GM20431 (cell line): ENCODE data around the gene C5orf34.
"Not testable (repeated sequence)": the region's sequence is repeated elsewhere in the genome, so short reads cannot be mapped to it uniquely, and the experiment has no call there.

ENCODE experiments used
- in situ Hi-C: fragments of 300-500 bp; cut with MseI, MboI; formaldehyde crosslinking; loops from one replicate; pipeline ENCODE4 v1.15.0; 2020; ENCODE audit warnings: low sequenced_read_pairs; ENCODE audit not compliant: unreplicated experiment

Gene C5orf34

GRCh38 chr5:43514816-43515677 is at the start of gene C5orf34:
C5orf34 (minus strand) TSS chr5:43515148; CDS start chr5:43509339, 5,809 bp downstream.
- in situ Hi-C loops: no loop called here

DNA sequence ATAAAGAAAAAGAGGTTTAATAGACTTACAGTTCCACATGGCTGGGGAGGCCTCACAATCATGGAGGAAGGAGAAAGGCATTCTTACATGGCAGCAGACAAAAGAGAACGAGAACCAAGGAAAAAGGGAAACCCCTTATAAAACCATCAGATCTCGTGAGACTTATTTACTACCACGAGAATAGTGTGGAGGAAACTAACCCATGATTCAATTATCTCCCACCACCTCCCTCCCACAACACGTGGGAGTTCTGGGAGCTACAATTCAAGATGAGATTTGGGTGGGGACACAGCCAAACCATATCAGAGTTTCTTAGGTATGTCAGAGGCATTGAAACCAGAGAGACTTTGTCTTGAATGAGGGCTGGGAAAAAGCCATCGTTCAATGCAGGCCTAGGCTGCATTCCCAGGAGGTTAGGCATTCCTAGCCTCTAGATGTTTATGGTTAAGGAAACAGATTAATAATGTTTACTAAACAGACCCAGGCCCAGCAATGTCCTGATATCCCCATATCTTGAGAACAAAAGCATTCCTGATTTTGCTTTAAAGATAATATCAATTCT is 49.4 kb upstream of the C5orf34 start:
- in situ Hi-C loops: no loop called here

GRCh38 chr5:43563321-43563720 is 48.4 kb upstream of the C5orf34 start:
- in situ Hi-C loops: no loop called here

DNA sequence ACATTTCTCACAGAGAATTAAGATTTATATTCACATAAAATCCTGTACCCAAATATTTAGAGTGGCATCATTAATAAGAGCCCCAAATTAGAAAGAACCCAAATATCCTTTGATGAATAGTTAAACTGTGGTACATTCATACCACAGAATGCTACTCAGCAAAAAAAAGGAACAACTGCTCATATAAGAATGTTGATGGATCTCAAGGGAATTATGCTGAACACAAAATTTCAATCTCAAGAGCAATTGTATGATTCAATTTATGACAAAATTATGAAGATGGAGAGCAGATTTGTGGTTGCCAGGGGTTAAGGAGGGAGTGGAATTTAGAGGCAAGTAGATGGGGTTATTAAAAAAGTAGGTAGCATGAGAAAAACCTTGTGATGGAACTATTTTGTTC is 46.4 kb upstream of the C5orf34 start:
- in situ Hi-C loops: no loop called here

- in situ Hi-C loops: no loop called here
These were observed 45.2 kb upstream of the C5orf34 start for GRCh38 chr5:43560128-43560527.

- in situ Hi-C loops: no loop called here
These were observed 42.1 kb upstream of the C5orf34 start, which contains the start of gene PAIP1 for GRCh38 chr5:43556857-43557542. PAIP1 (minus strand) TSS chr5:43557077; CDS start chr5:43556846, 231 bp downstream.

DNA sequence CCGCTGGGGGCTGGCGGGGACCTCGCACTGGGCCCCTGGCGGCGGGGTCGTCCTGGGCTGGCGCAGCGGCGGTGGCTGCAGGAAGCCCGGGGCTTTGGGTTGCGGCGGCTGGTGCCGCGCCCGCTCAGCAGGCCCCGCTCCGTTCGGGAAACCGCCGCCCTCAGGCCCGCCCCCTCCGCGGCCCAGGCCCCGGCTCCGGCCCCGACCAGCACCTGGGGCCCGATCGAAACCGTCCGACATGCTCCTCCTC is 41.6 kb upstream of the C5orf34 start:
- in situ Hi-C loops: not testable (repeated sequence)

- in situ Hi-C loops: no loop called here
These were observed 41.1 kb upstream of the C5orf34 start for GRCh38 chr5:43555895-43556606.

GRCh38 chr5:43554497-43554896 is 39.5 kb upstream of the C5orf34 start:
- in situ Hi-C loops: no loop called here

DNA sequence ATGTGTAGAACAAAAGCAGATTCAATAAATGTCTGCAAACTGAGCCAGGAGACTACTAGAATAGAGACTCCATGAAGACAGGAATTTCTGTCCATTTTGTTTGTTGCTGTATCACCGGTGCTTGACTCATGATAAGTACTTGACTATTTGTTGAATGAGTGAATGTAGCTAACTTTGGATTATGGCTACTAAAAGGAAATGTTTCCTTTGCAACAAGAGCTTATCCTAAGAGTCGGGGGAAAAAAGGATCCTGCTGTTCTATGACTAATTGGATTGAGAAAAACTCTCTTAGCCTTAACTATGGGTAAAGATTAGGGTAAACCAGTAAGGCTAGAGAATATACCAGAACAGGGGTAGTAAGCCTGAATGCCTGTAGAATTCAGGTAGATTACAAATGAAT is 38.4 kb upstream of the C5orf34 start:
- in situ Hi-C loops: no loop called here

- in situ Hi-C loops: no loop called here
These were observed 36.8 kb upstream of the C5orf34 start for GRCh38 chr5:43551731-43552130.

- in situ Hi-C loops: not testable (repeated sequence)
These were observed 34.3 kb upstream of the C5orf34 start for GRCh38 chr5:43549272-43549671.

DNA sequence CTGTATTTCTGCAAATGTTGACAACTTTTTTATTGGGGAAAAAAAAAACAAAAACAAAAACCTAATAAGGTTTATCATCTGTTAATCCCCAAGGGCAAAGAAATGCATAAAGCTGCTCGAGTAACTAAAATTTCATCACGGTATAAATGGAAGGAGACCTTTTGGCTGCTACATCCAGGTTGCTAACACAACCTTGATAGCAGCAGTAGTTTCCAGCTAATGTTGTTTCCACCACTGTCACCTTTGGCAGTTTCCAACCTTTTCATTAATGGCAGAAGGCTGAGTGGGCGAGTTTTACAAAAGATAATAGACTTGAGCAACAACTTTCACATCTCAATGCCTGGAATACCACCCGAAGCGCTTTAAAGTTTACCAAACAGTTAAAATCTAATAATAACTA is 33.4 kb upstream of the C5orf34 start:
- in situ Hi-C loops: no loop called here

GRCh38 chr5:43547532-43547931 is 32.6 kb upstream of the C5orf34 start:
- in situ Hi-C loops: no loop called here

DNA sequence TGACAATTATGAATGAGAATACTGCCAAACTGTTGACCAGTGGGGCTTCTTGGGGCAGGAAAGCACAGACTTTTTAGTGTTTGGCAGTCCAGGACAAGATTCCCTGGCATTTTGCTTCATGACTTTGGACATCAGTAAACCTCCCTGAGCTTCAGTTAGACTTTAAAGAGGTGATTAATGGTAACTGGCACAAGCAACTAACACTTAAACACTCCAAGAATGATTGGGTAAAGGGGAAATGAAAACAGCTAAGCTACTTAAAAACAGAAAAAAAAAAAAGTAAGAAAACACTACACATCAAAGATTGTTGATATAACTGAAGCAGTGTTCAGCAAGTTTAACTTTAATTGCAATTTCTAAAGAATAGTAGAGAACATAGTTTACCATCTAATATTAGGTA is 28.5 kb upstream of the C5orf34 start:
- in situ Hi-C loops: no loop called here

- in situ Hi-C loops: no loop called here
These were observed 25.8 kb upstream of the C5orf34 start for GRCh38 chr5:43540746-43541145.

DNA sequence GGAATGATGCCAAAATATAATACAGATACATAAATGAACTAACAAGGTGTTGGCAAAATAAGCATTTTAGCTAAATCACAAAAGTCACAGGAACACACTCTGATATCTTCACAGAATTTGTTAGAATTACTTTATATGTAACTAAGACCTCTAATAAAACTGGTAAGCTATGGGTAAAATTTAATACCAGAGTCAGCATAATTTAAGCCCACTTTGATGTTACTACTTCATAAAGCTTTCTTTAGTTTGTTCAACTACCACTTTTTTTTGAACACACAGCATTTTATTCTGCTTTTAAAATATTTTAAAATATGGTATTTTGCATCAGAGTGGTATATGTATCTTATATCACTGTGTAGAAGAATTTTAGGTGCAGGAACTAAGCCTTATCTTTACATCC is 22.0 kb upstream of the C5orf34 start:
- in situ Hi-C loops: no loop called here

DNA sequence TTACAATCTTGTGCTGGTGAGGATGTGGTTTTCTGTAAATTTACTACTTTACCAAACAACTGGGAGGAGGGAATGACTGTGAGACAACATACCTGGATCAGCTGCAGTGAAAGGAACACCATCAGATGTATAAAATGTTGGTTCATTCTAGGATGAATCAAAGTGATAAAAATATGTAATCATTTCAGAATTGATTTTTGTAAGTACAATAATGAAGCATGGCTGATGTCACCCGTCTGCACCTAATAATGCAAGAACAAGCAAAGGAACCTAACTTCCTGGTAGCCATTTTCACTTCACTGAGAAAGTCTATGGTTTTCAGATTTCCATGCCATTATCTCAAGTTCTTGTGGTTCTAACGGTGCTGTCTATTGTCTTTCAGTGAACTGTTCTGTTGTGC is 18.7 kb upstream of the C5orf34 start:
- in situ Hi-C loops: no loop called here

- in situ Hi-C loops: no loop called here
These were observed 15.7 kb upstream of the C5orf34 start for GRCh38 chr5:43530648-43531047.

GRCh38 chr5:43523662-43524072 is 8.7 kb upstream of the C5orf34 start:
- in situ Hi-C loops: no loop called here

GRCh38 chr5:43520615-43521014 is 5.7 kb upstream of the C5orf34 start:
- in situ Hi-C loops: no loop called here
